ENCODE data around the gene PELI2.

The PELI2 gene

DNA sequence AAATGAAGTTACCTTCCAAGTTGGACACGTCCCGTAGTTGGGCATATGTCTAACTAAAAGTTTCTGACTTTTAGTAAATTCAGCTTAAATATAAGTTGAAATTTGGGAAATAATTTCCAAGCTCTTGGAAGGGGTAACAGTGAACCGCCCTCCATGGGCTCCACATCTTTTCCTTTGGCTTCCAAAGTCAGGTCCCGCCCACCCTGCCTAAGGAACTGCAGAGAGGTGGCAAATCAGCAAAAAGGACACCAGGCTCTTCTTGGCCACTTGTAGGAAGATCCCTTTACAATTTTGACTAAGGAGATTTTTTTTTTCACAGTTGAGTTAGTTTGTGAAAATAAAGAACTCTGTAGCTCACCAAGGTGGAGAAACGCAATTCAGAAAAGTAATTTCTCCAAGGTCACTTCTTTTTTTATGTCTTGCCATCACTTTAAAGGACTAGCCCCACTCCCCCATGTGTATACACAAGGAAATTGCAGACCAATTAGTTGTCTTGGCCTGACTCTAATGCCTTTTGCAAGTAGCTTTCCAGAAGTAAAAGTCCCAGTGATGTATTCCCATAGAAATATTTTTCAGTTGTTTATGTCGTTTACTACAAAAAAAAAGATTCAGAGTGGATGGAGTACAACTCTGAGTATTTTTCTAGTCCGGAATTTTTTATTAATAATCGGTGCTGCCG is 181.2 kb downstream of the PELI2 start:
- Histone ChIP-seq H3K27me3 (replicated peaks; ENCODE audit: insufficient read depth, low read length) (no peaks in the 10 kb centered on the region), H3K9me2 (replicated peaks; ENCODE audit: insufficient read depth, low read length) (no peaks in the 10 kb centered on the region), H3K79me2 (ENCODE audit: low read length) (no peaks in the 10 kb centered on the region), H3K4me2 (ENCODE audit: low read depth, low read length) (no peak overlapping the region), H3K4me1 (ENCODE audit: low read length) (no peaks in the 10 kb centered on the region), H3K9me3 (replicated peaks; ENCODE audit: insufficient read depth, low read length) (no peaks in the 10 kb centered on the region), H3K4me3 (ENCODE audit: low read length) (no peak overlapping the region), H2AFZ (ENCODE audit: low read length) (no peak overlapping the region), H3F3A (ENCODE audit: insufficient read depth, low read length) (no peaks in the 10 kb centered on the region), H3K9ac (ENCODE audit: low read length) (no peak overlapping the region), H3K36me3 (replicated peaks; ENCODE audit: insufficient read depth, low read length) (no peaks in the 10 kb centered on the region), H3K27ac (ENCODE audit: low read length) (no peak overlapping the region), H4K20me1 (ENCODE audit: insufficient read depth, low read length) (no peaks in the 10 kb centered on the region)
- TF ChIP-seq, protein P1, sequence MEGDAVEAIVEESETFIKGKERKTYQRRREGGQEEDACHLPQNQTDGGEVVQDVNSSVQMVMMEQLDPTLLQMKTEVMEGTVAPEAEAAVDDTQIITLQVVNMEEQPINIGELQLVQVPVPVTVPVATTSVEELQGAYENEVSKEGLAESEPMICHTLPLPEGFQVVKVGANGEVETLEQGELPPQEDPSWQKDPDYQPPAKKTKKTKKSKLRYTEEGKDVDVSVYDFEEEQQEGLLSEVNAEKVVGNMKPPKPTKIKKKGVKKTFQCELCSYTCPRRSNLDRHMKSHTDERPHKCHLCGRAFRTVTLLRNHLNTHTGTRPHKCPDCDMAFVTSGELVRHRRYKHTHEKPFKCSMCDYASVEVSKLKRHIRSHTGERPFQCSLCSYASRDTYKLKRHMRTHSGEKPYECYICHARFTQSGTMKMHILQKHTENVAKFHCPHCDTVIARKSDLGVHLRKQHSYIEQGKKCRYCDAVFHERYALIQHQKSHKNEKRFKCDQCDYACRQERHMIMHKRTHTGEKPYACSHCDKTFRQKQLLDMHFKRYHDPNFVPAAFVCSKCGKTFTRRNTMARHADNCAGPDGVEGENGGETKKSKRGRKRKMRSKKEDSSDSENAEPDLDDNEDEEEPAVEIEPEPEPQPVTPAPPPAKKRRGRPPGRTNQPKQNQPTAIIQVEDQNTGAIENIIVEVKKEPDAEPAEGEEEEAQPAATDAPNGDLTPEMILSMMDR (IDR thresholded peaks at IDR 0.05; ENCODE audit: low read length), result no peak
- TF ChIP-seq EZH2phosphoT487 (IDR thresholded peaks at IDR 0.05; ENCODE audit: low read length), result no peak
- no peak for TF ChIP-seq EZH2 (optimal IDR thresholded peaks at IDR 0.05; ENCODE audit: low read depth, low read length)
- no peak for DNase-seq

DNA sequence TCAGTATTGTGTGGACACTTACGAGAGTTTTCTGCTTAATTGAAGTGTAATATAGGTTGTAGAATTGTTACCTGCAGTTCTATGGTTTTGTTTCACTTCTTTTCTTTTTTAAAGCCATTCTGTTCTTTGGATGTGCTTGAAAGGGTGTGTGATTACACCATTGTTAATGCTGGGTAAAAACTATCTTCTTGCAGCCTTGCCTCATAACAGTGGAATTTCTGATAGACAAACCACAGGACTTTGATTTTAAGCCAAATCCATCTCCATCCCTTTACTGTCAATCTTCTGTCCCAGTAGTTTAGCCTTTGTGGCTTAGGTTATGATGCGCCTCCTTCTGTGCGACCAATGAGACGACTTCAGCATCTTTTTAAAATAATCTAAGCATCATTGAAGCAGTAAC is 182.3 kb downstream of the PELI2 start:
- no peaks in the 10 kb centered on the region for H3K36me3 ChIP-seq (replicated peaks; ENCODE audit: insufficient read depth, low read length)

DNA sequence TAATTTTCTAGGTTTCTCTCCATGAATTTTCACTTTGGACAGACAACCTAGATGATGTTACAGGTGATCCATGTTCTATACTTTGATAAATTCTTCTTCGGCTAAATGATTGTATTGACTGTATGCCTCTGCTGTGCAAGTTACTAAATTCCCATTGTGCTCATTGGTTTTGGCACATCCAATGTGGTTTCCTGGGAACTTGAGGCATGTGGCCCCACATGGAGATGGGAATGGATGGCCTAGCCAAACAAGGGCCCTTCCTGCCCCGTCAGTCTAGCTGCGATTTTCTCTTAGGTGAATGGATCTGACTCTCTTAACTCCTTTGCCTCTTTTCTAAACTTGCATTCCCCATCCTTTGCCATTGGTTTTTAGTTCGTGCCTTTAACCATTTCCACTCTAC is 186.2 kb downstream of the PELI2 start:
- H3K9me2 ChIP-seq (replicated peaks; ENCODE audit: insufficient read depth, low read length), result no peaks in the 10 kb centered on the region
- H3K27me3 ChIP-seq (replicated peaks; ENCODE audit: insufficient read depth, low read length), result no peaks in the 10 kb centered on the region
- no peaks in the 10 kb centered on the region for H3K36me3 ChIP-seq (replicated peaks; ENCODE audit: insufficient read depth, low read length)
- H3K4me3 ChIP-seq (ENCODE audit: low read length), result no peak overlapping the region
- H3K9ac ChIP-seq (ENCODE audit: low read length), result no peak overlapping the region
- H3K9me3 ChIP-seq (replicated peaks; ENCODE audit: insufficient read depth, low read length), result no peaks in the 10 kb centered on the region
- H3K4me1 ChIP-seq (ENCODE audit: low read length), result no peaks in the 10 kb centered on the region
- H4K20me1 ChIP-seq (ENCODE audit: insufficient read depth, low read length), result no peaks in the 10 kb centered on the region
- no peak for DNase-seq
- no peaks in the 10 kb centered on the region for H3F3A ChIP-seq (ENCODE audit: insufficient read depth, low read length)
- no peak overlapping the region for H3K4me2 ChIP-seq (ENCODE audit: low read depth, low read length)
- TF ChIP-seq, protein P1 (IDR thresholded peaks at IDR 0.05; ENCODE audit: low read length), result no peak
- no peak for TF ChIP-seq EZH2 (optimal IDR thresholded peaks at IDR 0.05; ENCODE audit: low read depth, low read length)
- TF ChIP-seq EZH2phosphoT487 (IDR thresholded peaks at IDR 0.05; ENCODE audit: low read length), result no peak
- no peak overlapping the region for H2AFZ ChIP-seq (ENCODE audit: low read length)
- no peaks in the 10 kb centered on the region for H3K79me2 ChIP-seq (ENCODE audit: low read length)
- no peak overlapping the region for H3K27ac ChIP-seq (ENCODE audit: low read length)

More for the DNA sequence above, 182.3 kb downstream of the PELI2 start:
- no peaks in the 10 kb centered on the region for H3K9me3 ChIP-seq (replicated peaks; ENCODE audit: insufficient read depth, low read length)
- TF ChIP-seq EZH2phosphoT487 (IDR thresholded peaks at IDR 0.05; ENCODE audit: low read length) (no peak), EZH2 (optimal IDR thresholded peaks at IDR 0.05; ENCODE audit: low read depth, low read length) (no peak)
- TF ChIP-seq, protein P1 (IDR thresholded peaks at IDR 0.05; ENCODE audit: low read length), result no peak
- H3K9me2 ChIP-seq (replicated peaks; ENCODE audit: insufficient read depth, low read length), result no peaks in the 10 kb centered on the region
- no peak overlapping the region for H2AFZ ChIP-seq (ENCODE audit: low read length)
- no peak for DNase-seq
- H3K4me2 ChIP-seq (ENCODE audit: low read depth, low read length), result no peak overlapping the region
- H3F3A ChIP-seq (ENCODE audit: insufficient read depth, low read length), result no peaks in the 10 kb centered on the region
- no peaks in the 10 kb centered on the region for H3K79me2 ChIP-seq (ENCODE audit: low read length)
- H3K9ac ChIP-seq (ENCODE audit: low read length), result no peak overlapping the region
- H3K27ac ChIP-seq (ENCODE audit: low read length), result no peak overlapping the region
- H3K27me3 ChIP-seq (replicated peaks; ENCODE audit: insufficient read depth, low read length), result no peaks in the 10 kb centered on the region
- no peaks in the 10 kb centered on the region for H3K4me1 ChIP-seq (ENCODE audit: low read length)
- H4K20me1 ChIP-seq (ENCODE audit: insufficient read depth, low read length), result no peaks in the 10 kb centered on the region
- no peak overlapping the region for H3K4me3 ChIP-seq (ENCODE audit: low read length)
